ENCODE measurements around the gene ILF2. TPM values are rescaled to one million over a fixed set of nuclear protein-coding genes. Genes with fewer than 3 reads are reported as not detected.

The ILF2 gene
- polyA plus RNA-seq, 4 donors, result 58.1 to 145 (median 109) TPM

- peaks cover 4 to 72% (median 7%) of the 10 kb centered on the region in 3 donors for H3K4me1 ChIP-seq (ENCODE audit: control insufficient read depth in 3 of 3, insufficient read depth in 2 of 3, low read depth in 1 of 3, low read length in 2 of 3)
- no peak for FAIRE-seq
Observed at GRCh38 chr1:153631047-153632022, 39.5 kb downstream of the ILF2 start.

DNA sequence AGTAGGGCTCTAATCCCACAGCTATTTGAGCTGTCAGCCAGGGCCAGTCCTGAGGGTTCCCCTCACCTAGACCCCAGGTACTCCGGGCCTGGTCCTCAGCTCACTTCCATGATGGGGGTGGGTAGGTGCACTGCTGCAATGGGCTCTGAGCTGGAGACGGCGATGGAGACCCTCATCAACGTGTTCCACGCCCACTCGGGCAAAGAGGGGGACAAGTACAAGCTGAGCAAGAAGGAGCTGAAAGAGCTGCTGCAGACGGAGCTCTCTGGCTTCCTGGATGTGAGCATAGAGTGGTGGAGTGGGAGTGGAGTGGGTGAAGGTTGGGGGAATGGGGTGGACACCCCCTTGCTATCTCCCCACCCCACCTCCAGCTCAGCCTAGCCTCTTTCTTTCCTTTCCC, 40.4 kb downstream of the ILF2 start:
- no peaks in the 10 kb centered on the region for H3K27me3 ChIP-seq (ENCODE audit: control insufficient read depth in 3 of 3, insufficient read depth in 3 of 3, low read length in 3 of 3)
- H3K4me3 ChIP-seq (ENCODE audit: low read depth in 1 of 3, low read length in 3 of 3), result no peak overlapping the region
- peak overlapping the region in 1 of 3 donors; percentile 62 for H3K27ac ChIP-seq (ENCODE audit: low read depth in 1 of 3, low read length in 2 of 3)
- no peak for DNase-seq
- no peak for FAIRE-seq
- H3K4me1 ChIP-seq (ENCODE audit: control insufficient read depth in 3 of 3, insufficient read depth in 2 of 3, low read depth in 1 of 3, low read length in 2 of 3), result peaks cover 3 to 69% (median 3%) of the 10 kb centered on the region in 3 donors
- WGBS, 3 donors, result 86 to 89% (median 88%) methylated on average over 7 of the region's 7 CpGs
- peaks cover 0 to 7% (median 0%) of the 10 kb centered on the region in 3 donors for H3K36me3 ChIP-seq (ENCODE audit: control insufficient read depth in 3 of 3, insufficient read depth in 2 of 3, low read depth in 1 of 3, low read length in 3 of 3)
- no peaks in the 10 kb centered on the region for H3K9me3 ChIP-seq (ENCODE audit: control insufficient read depth in 2 of 2, insufficient read depth in 1 of 2, low read depth in 1 of 2, low read length in 1 of 2)

More at GRCh38 chr1:153631047-153632022, 39.5 kb downstream of the ILF2 start:
- Histone ChIP-seq H3K36me3 (ENCODE audit: control insufficient read depth in 3 of 3, insufficient read depth in 2 of 3, low read depth in 1 of 3, low read length in 3 of 3) (peaks cover 0 to 12% (median 4%) of the 10 kb centered on the region in 3 donors), H3K4me3 (ENCODE audit: low read depth in 1 of 3, low read length in 3 of 3) (no peak overlapping the region), H3K9me3 (ENCODE audit: control insufficient read depth in 2 of 2, insufficient read depth in 1 of 2, low read depth in 1 of 2, low read length in 1 of 2) (no peaks in the 10 kb centered on the region), H3K27ac (ENCODE audit: low read depth in 1 of 3, low read length in 2 of 3) (peak overlapping the region in 2 of 3 donors; percentile 40 to 62), H3K27me3 (ENCODE audit: control insufficient read depth in 3 of 3, insufficient read depth in 3 of 3, low read length in 3 of 3) (no peaks in the 10 kb centered on the region)
- DNase-seq, result peak; percentile 66 to 67
- 58 to 73% (median 65%) methylated on average over 10 of the region's 10 CpGs for WGBS, 3 donors

- 91 to 100% (median 100%) methylated on average over 1 of the region's 1 CpG for WGBS, 3 donors
- no peaks in the 10 kb centered on the region for H3K27me3 ChIP-seq (ENCODE audit: control insufficient read depth in 3 of 3, insufficient read depth in 3 of 3, low read length in 3 of 3)
- peak overlapping the region in 1 of 3 donors; percentile 6 for H3K27ac ChIP-seq (ENCODE audit: low read depth in 1 of 3, low read length in 2 of 3)
- no peaks in the 10 kb centered on the region for H3K9me3 ChIP-seq (ENCODE audit: control insufficient read depth in 2 of 2, insufficient read depth in 1 of 2, low read depth in 1 of 2, low read length in 1 of 2)
- peaks cover 3 to 69% (median 3%) of the 10 kb centered on the region in 3 donors for H3K4me1 ChIP-seq (ENCODE audit: control insufficient read depth in 3 of 3, insufficient read depth in 2 of 3, low read depth in 1 of 3, low read length in 2 of 3)
- peaks cover 0 to 8% (median 0%) of the 10 kb centered on the region in 3 donors for H3K36me3 ChIP-seq (ENCODE audit: control insufficient read depth in 3 of 3, insufficient read depth in 2 of 3, low read depth in 1 of 3, low read length in 3 of 3)
- no peak for DNase-seq
- FAIRE-seq, result no peak
- H3K4me3 ChIP-seq (ENCODE audit: low read depth in 1 of 3, low read length in 3 of 3), result no peak overlapping the region
Observed at GRCh38 chr1:153629971-153630370, 40.8 kb downstream of the ILF2 start.

GRCh38 chr1:153629343-153629665, 41.5 kb downstream of the ILF2 start:
- Histone ChIP-seq H3K27ac (ENCODE audit: low read depth in 1 of 3, low read length in 2 of 3) (no peak overlapping the region), H3K9me3 (ENCODE audit: control insufficient read depth in 2 of 2, insufficient read depth in 1 of 2, low read depth in 1 of 2, low read length in 1 of 2) (no peaks in the 10 kb centered on the region), H3K4me1 (ENCODE audit: control insufficient read depth in 3 of 3, insufficient read depth in 2 of 3, low read depth in 1 of 3, low read length in 2 of 3) (peaks cover 3 to 69% (median 3%) of the 10 kb centered on the region in 3 donors), H3K4me3 (ENCODE audit: low read depth in 1 of 3, low read length in 3 of 3) (no peak overlapping the region), H3K36me3 (ENCODE audit: control insufficient read depth in 3 of 3, insufficient read depth in 2 of 3, low read depth in 1 of 3, low read length in 3 of 3) (peaks cover 0 to 14% (median 0%) of the 10 kb centered on the region in 3 donors), H3K27me3 (ENCODE audit: control insufficient read depth in 3 of 3, insufficient read depth in 3 of 3, low read length in 3 of 3) (no peaks in the 10 kb centered on the region)
- DNase-seq (no peak), FAIRE-seq (no peak)
- WGBS, 3 donors, result 69 to 80% (median 79%) methylated on average over 5 of the region's 5 CpGs

- no peak for DNase-seq
- H3K9me3 ChIP-seq (ENCODE audit: control insufficient read depth in 2 of 2, insufficient read depth in 1 of 2, low read depth in 1 of 2, low read length in 1 of 2), result no peaks in the 10 kb centered on the region
- H3K4me1 ChIP-seq (ENCODE audit: control insufficient read depth in 3 of 3, insufficient read depth in 2 of 3, low read depth in 1 of 3, low read length in 2 of 3), result peaks cover 3 to 69% (median 3%) of the 10 kb centered on the region in 3 donors
- FAIRE-seq, result no peak
- no peak overlapping the region for H3K4me3 ChIP-seq (ENCODE audit: low read depth in 1 of 3, low read length in 3 of 3)
- H3K27me3 ChIP-seq (ENCODE audit: control insufficient read depth in 3 of 3, insufficient read depth in 3 of 3, low read length in 3 of 3), result no peaks in the 10 kb centered on the region
- H3K27ac ChIP-seq (ENCODE audit: low read depth in 1 of 3, low read length in 2 of 3), result no peak overlapping the region
- WGBS, 3 donors, result 69 to 81% (median 77%) methylated on average over 6 of the region's 6 CpGs
- H3K36me3 ChIP-seq (ENCODE audit: control insufficient read depth in 3 of 3, insufficient read depth in 2 of 3, low read depth in 1 of 3, low read length in 3 of 3), result peaks cover 0 to 14% (median 0%) of the 10 kb centered on the region in 3 donors
Observed at GRCh38 chr1:153628638-153629342, 42.0 kb downstream of the ILF2 start.

DNA sequence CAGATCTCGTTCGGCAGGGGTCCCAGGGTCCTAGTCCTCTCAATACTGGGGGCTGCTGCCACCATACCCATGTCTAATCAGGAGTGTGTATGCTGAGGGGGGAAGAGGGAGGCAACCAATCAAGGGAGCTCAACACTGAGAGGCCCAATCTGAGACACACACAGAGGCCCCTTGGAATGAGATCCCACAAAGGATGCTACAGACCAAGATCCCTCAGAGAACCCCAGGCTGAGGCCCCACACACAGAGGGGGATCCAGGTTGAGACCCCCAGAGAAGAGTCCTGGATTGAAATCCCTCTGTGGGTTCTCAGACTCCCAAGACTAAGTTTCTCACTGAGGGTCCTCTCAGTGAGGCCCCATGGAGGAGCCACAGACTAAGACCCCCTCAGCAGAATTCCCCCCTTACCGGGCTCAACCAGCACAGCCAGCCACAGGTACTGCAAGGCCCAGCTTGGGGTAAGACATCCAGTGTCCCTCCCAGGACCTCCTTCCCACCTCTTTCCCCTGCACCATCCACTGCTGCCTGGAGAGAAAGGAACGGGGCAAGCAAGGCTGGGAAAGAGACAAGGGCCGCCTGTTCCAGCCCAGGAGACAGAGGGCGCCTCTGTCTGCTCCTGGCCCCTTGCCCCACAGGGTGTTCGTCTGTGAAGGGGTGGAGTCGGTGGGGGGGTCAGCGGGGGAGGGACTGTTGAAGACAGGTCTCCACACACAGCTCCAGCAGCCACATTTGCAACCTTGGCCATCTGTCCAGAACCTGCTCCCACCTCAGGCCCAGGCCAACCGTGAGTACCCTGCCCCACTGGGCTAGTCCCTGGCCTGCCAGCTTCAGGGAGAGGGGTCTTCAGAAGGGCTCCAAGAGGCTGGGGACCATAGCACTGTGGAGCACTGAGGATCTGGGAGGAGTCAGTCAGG, 42.8 kb downstream of the ILF2 start, which contains the start of gene S100A1:
S100A1 (plus strand) TSS at position 720 of the 912 bp plus-strand sequence. CDS start 2,088 bp downstream, outside the sequence.
- peaks cover 0 to 62% (median 3%) of the 10 kb centered on the region in 3 donors for H3K4me1 ChIP-seq (ENCODE audit: control insufficient read depth in 3 of 3, insufficient read depth in 2 of 3, low read depth in 1 of 3, low read length in 2 of 3)
- H3K9me3 ChIP-seq (ENCODE audit: control insufficient read depth in 2 of 2, insufficient read depth in 1 of 2, low read depth in 1 of 2, low read length in 1 of 2), result no peaks in the 10 kb centered on the region
- peaks cover 0 to 14% (median 0%) of the 10 kb centered on the region in 3 donors for H3K36me3 ChIP-seq (ENCODE audit: control insufficient read depth in 3 of 3, insufficient read depth in 2 of 3, low read depth in 1 of 3, low read length in 3 of 3)
- DNase-seq, result no peak
- H3K4me3 ChIP-seq (ENCODE audit: low read depth in 1 of 3, low read length in 3 of 3), result peak within 1 kb of the TSS; percentile 8 to 56 (median 37)
- H3K27ac ChIP-seq (ENCODE audit: low read depth in 1 of 3, low read length in 2 of 3), result peak within 1 kb of the TSS; percentile 36 to 91 (median 80)
- WGBS, 3 donors, result 47 to 59% (median 52%) methylated on average over 9 to 10 of the region's 10 CpGs
- H3K27me3 ChIP-seq (ENCODE audit: control insufficient read depth in 3 of 3, insufficient read depth in 3 of 3, low read length in 3 of 3), result no peaks in the 10 kb centered on the region
- no peak for FAIRE-seq

DNA sequence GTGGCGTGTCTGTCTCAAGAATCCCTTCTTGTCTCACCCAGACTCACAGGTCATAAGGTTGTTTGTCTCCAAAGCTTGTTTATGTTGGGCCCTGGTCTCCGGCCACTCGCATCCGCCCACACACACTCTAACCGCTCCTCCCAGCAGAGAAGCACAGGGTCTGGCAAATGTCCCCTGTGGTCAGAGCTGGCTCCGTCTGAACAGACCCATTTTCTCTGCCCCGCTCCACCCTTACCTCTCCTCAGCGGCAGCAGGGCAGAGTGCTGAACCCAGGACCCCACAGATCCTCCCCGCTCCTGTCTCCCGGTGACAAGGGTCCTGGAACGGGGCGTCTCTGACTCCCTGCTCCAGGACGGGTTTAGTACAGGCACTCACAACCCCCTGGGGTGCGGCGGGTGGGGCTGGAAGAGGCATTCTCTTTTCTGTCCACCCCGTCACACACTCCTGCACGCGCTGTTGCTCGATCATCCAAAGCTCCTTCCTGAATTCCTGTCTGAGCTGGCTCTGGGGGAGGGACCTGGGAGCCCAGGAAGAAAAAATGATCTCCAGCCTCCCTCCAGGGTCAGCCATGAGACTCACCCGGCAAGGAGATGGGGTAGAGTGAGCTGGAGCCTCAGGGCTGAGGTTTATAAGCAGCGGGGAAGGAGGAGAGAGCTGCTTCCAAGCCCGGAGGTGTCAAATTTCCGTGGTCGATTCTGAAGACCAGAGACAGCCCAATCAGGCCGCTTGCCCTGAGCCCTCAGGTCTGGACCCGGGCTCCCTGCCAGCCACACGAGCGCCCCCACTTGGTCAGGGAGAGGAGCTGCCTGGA, 43.7 kb downstream of the ILF2 start, which contains the start of gene S100A13:
S100A13 (minus strand) TSS at position 602 of the 811 bp plus-strand sequence. CDS start 1,033 bp downstream, outside the sequence.
- Histone ChIP-seq H3K27ac (ENCODE audit: low read depth in 1 of 3, low read length in 2 of 3) (peak within 1 kb of the TSS; percentile 36 to 91 (median 80)), H3K27me3 (ENCODE audit: control insufficient read depth in 3 of 3, insufficient read depth in 3 of 3, low read length in 3 of 3) (no peaks in the 10 kb centered on the region), H3K36me3 (ENCODE audit: control insufficient read depth in 3 of 3, insufficient read depth in 2 of 3, low read depth in 1 of 3, low read length in 3 of 3) (peaks cover 0 to 14% (median 0%) of the 10 kb centered on the region in 3 donors), H3K4me3 (ENCODE audit: low read depth in 1 of 3, low read length in 3 of 3) (peak within 1 kb of the TSS; percentile 33 to 56 (median 37)), H3K9me3 (ENCODE audit: control insufficient read depth in 2 of 2, insufficient read depth in 1 of 2, low read depth in 1 of 2, low read length in 1 of 2) (no peaks in the 10 kb centered on the region), H3K4me1 (ENCODE audit: control insufficient read depth in 3 of 3, insufficient read depth in 2 of 3, low read depth in 1 of 3, low read length in 2 of 3) (peaks cover 0 to 56% (median 3%) of the 10 kb centered on the region in 3 donors)
- DNase-seq (peak; percentile 66 to 88), FAIRE-seq (no peak)
- WGBS, 3 donors, result 12 to 22% (median 16%) methylated on average over 27 to 28 of the region's 28 CpGs
